T follicular helper cell (primary cell): ENCODE results near the gene RBM14.
"Not testable (repeated sequence)": the region's sequence is repeated elsewhere in the genome, so short reads cannot be mapped to it uniquely, and the experiment has no call there.

Source experiments
- DNase-seq: peaks from one replicate; pipeline ENCODE4 v3.0.0-alpha.2; 2020; ENCODE audit warnings: low read depth

RBM14 gene

GRCh38 chr11:66636411-66636810, 20.0 kb downstream of the RBM14 start:
- no peak for DNase-seq

- DNase-seq: no peak
Observed at GRCh38 chr11:66637557-66638176, 21.2 kb downstream of the RBM14 start.

GRCh38 chr11:66638177-66639065, 22.0 kb downstream of the RBM14 start, which contains the start of gene RBM4:
RBM4 (plus strand) TSS chr11:66638703; CDS start chr11:66639712, 1,009 bp downstream.
- DNase-seq: peak; percentile 96

GRCh38 chr11:66639066-66639813, 22.8 kb downstream of the RBM14 start:
- DNase-seq: no peak

DNA sequence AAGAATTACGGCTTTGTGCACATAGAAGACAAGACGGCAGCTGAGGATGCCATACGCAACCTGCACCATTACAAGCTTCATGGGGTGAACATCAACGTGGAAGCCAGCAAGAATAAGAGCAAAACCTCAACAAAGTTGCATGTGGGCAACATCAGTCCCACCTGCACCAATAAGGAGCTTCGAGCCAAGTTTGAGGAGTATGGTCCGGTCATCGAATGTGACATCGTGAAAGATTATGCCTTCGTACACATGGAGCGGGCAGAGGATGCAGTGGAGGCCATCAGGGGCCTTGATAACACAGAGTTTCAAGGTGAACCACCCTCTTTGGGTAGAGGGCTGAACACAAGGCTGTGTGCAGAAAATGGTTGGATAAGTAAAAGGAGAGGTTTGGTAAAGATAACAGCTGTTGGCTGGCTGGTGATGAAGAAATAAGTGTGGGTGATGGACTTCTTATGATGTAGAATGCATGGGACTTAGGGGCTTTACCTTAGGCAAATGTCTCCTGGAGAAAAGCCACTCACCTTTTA, 23.4 kb downstream of the RBM14 start:
- DNase-seq: not testable (repeated sequence)

DNA sequence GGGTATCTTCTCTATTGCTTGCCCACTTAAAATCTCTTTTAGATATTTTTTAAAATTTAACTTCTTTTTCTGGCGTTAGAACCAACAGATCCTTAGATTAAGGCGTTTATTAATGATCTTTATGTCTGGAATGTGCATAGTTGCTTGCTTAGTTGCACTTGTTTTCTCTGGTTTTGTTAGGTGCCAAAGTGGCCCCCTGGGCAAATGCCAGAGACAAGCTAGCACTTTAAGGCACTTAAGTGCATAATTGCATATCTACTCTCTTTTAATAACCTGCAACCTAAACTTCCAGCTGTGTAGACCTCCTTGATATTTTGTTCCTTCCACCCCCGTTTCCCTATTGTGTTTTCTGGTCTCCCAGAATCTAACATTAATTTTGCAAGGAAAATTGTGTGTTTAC, 25.4 kb downstream of the RBM14 start:
- DNase-seq: no peak

DNA sequence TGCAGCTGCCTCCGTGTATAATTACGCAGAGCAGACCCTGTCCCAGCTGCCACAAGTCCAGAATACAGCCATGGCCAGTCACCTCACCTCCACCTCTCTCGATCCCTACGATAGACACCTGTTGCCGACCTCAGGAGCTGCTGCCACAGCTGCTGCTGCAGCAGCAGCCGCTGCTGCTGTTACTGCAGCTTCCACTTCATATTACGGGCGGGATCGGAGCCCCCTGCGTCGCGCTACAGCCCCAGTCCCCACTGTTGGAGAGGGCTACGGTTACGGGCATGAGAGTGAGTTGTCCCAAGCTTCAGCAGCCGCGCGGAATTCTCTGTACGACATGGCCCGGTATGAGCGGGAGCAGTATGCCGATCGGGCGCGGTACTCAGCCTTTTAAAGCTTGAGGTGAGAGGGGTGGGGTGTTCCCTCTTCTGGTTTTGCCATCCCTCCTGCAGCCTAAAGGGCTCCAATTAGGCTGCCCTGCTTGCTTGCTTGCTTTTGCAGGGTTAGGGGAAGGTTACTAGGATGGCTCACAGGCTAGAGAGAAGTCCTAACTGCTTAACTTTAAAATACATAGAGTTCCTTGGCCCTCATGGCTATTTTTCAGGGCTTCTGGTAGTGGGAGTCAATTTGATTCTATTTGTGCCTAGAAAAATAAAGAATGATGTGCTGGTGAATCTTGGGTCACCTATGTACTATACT, 27.5 kb downstream of the RBM14 start:
- no peak for DNase-seq

GRCh38 chr11:66646828-66647227, 30.4 kb downstream of the RBM14 start:
- DNase-seq: no peak

- DNase-seq: no peak
Observed at GRCh38 chr11:66649903-66650302, 33.5 kb downstream of the RBM14 start.

DNA sequence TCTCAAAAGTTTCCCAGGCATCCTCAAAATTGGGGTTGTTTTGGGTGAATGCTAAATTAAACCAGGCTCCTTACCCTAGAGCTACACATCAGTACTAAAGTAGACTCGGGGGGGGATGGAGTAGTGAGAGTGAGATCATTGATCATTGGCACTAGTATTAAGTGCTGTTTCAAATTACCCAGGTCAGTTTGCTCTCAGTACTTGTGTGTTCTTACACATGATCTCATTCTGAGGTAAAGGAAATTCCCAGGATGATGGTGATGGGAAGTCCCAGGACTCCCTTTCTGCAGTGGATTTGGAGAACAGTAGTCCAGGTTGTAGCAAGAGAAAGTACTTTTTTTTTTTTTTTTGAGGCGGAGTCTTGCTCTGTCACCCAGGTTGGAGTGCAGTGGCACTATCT, 34.6 kb downstream of the RBM14 start:
- DNase-seq: no peak

DNA sequence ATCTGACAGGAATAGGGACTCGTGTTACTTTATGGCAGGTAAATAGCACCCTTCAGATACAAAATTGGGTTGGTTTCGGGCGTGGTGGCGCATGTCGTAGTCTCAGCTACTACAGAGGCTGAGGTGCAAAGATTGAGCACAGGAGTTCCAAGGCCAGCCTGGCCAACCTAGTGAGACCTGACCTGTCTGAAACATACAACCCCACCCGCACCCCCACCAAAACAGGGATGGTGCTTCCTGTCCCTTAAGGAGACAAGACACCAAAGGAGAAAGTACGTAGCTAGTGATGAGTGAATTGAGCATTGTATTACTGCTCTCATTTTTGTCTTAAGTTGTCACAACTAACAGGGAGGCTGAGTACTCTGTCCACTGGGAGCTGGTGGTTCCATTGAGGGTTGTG, 36.2 kb downstream of the RBM14 start:
- no peak for DNase-seq

GRCh38 chr11:66653123-66653522, 36.7 kb downstream of the RBM14 start:
- DNase-seq: no peak

DNA sequence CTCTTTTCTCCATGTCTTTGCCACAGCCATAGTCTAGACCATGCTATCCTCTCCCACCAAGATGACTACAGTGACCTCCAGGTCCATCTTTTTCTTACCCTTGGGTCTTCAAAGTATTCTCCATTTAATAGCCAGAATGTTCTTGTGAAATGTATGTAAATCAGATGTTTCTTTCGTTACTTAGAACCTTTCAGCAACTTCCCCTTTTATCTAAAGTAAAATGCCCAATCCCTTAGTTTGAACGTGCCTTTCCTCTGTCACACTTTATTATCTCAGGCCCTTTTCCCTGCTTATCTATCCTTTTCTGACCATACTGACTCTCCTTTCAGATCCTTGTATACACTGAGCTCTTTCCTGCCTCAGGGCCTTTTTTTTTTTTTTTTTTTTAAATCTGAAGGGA, 43.3 kb downstream of the RBM14 start:
- DNase-seq: no peak

DNA sequence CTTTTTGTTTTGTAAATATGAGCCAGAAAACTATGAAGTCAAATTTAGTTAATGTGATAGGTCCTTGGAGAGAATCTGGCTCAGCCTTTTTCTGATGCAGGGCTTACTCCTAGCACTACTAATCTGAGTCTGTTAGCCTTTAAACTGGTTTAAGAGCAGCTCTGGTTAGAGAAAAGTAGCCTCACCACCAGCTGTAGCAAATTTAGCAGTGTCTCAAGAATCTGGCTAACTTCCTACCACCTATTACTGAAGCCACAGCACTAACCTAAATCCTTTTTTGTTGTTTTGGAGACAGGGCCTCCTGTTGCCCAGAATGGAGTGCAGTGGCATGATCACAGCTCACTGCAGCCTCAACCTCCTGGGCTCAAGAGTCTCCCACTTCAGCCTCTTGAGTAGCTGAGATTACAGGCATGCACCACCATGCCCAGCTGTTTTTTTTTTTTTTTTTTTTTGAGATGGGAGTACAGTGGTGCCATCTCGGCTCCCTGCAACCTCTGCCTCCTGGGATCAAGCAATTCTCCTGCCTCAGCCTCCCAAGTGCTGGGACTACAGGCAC, 47.4 kb downstream of the RBM14 start:
- DNase-seq: no peak

DNA sequence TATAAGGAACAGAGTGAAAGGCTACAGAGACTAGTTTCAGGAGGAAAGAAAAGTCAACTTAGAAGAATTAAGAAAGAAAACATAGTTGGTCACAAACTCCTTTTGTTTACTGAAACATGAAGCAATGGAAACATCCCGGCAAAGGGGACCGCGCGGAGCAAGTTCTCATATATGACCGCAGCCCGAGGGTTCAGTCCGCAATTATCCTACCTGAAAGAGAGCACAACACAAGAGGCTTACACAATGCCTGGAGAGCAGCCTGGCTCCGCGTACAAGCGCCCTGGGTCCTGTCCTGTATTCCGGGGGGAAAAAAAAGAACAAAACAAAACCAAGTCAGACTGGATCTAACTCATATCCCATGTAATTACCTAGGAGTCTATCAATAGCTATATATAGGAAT, 48.9 kb downstream of the RBM14 start:
- no peak for DNase-seq

GRCh38 chr11:66670816-66671215, 54.4 kb downstream of the RBM14 start:
- no peak for DNase-seq

DNA sequence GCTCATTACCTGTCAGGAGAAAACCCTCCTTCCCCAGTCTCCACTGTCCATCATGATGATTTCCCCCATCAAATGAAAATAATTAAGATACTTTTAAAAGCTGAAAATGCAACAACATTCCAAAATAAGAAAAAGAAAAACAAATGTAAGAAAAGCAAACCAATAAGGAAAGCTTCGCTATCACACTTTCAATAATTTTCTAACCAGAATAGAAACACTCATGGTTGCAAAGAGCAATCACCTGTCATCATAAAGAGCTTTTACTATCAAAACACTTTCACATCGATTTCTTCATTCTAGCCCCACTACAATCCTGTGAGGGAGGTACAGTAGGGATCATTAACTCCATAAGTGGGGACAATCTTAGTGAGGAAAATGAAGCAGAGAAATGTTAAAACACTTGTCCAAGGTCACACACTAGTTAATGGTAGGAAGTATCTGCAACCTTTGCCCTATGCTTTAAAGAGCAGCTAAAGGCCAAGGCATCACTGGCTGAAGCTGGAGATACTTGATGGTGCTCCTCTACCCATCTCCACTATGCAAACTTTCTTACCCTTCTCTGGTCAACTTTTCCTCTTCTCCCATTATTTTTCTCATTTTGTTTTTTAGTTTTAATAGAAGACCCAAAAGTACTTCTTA, 58.7 kb downstream of the RBM14 start:
- no peak for DNase-seq

DNA sequence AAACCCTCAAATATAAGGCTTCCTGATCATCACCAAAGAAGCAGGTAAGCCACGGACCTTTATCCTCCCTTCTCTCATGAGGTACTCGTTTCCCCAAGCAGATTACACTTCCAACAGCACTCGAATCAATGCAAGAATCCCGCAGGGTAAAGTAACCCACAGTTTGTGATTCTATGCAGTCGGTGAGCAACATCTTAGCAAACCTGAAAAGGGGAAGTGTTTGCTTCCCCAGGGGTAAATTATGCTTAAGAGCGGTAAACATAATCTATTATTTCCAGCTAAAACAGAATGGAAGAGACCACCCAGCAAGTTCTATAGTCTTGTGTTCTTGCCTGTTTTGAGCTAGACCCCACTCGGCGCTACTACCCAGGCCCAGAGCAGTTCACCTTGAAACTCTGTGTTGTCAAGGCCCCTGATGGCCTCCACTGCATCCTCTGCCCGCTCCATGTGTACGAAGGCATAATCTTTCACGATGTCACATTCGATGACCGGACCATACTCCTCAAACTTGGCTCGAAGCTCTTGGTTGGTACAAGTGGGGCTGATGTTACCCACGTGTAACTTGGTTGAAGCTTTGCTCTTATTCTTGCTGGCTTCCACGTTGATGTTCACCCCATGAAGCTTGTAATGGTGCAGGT, 60.0 kb downstream of the RBM14 start:
- no peak for DNase-seq
